Head of caudate nucleus (tissue), 42 donors: ENCODE data around the gene SMURF1.

Experiments used
- DNase-seq, 42 donors: peaks; one replicate each; pipeline versions ENCODE4 v3.0.0 to v3.0.0-alpha.2; 2020 to 2021; ENCODE audit warnings: mixed read lengths in 7 of 42
- intact Hi-C: fragments of 100-400 bp; cut with DNase I; formaldehyde crosslinking; loops from one replicate; pipeline ENCODE4 v1.15.0; 2022

Gene SMURF1

DNA sequence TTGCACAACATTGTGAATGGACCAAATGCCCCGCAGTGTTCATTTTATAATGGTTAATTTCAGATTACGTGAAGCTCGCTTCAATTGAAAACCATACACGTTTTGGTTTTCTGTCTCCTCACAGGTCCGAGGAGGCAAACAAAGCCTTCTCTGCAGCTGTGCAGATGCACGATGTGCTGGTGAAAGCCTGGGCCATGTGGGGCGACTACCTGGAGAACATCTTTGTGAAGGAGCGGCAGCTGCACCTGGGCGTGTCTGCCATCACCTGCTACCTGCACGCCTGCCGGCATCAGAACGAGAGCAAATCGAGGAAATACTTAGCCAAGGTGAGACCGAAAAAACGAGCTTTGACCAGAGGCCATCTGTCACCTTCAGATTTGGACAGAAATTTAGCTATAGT, 155.3 kb downstream of the SMURF1 start:
- intact Hi-C loops = no loop called here
- no peak for DNase-seq

- intact Hi-C loops = no loop called here
- DNase-seq = no peak
Measured at GRCh38 chr7:98985945-98986344, 158.0 kb downstream of the SMURF1 start.

- intact Hi-C loops = no loop called here
- DNase-seq = no peak
Measured at GRCh38 chr7:98985406-98985805, 158.5 kb downstream of the SMURF1 start.

- intact Hi-C loops = no loop called here
Measured at GRCh38 chr7:98984126-98984525, 159.8 kb downstream of the SMURF1 start.

GRCh38 chr7:98982686-98983085, 161.2 kb downstream of the SMURF1 start:
- DNase-seq = peak in 1 of 42 donors; percentile 7
- intact Hi-C loops = no loop called here

More at GRCh38 chr7:98984126-98984525, 159.8 kb downstream of the SMURF1 start:
- peak in 1 of 42 donors; percentile 9 for DNase-seq

DNA sequence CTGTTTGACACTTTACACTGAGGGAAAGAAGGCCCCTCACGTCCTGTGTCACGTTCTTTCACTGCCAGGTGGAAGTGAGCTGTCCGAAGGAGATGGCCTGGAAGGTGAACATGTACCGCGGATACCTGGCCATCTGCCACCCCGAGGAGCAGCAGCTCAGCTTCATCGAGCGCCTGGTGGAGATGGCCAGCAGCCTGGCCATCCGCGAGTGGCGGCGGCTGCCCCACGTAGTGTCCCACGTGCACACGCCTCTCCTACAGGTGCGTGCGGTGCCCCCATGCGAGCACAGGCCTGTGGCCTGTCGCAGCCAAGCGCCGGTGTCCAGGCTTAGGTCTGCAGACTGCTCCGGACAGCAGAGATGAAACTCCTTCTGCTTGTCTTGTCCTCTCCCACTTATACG, 162.2 kb downstream of the SMURF1 start:
- intact Hi-C loops = no loop called here
- DNase-seq = peak in 2 of 42 donors; percentile 2 to 16

- intact Hi-C loops = no loop called here
- peak in 2 of 42 donors; percentile 12 to 15 for DNase-seq
Measured at GRCh38 chr7:98978672-98979071, 165.2 kb downstream of the SMURF1 start.
